ENCODE results near the gene CASP8. TPM values are rescaled to one million over a fixed set of nuclear protein-coding genes. Genes with fewer than 3 reads are reported as not detected.

CASP8 gene
- total RNA-seq, 4 donors from 2014 or later, result 11.9 to 22.7 (median 17.2) TPM

DNA sequence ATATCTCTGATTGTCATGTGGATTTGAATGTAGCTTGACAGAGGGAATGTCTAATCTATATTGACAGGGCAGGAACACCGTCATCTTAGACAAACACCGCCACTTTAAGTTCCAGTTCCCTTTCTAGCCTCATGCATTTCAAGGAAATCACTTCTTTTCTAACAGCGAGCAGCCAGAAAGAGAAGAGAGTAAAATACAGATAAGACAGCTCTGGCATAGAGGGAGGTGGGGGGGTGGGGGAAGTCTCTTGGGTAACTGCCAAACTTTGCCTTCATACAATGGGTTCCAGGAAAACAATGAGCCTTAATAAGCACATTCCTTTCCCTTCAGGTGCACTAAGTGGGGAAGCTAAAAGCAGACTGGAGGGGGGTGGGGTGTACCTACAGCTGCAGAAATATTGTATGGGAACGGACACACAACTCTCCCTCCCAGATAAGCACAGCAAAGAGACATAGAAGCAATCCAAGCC lies 40.2 kb upstream of the CASP8 start:
- no peaks in the 10 kb centered on the region for H3K9me3 ChIP-seq
- no peaks in the 10 kb centered on the region for H3K27me3 ChIP-seq
- H3K36me3 ChIP-seq, result peaks cover 14% of the 10 kb centered on the region
- 55% methylated on average over 4 of the region's 4 CpGs for WGBS
- TF ChIP-seq POLR2AphosphoS5 (IDR thresholded peaks at IDR 0.05) (no peak), POLR2A (IDR thresholded peaks at IDR 0.05) (no peak), EP300 (IDR thresholded peaks at IDR 0.05) (no peak)
- TF ChIP-seq, protein P1, sequence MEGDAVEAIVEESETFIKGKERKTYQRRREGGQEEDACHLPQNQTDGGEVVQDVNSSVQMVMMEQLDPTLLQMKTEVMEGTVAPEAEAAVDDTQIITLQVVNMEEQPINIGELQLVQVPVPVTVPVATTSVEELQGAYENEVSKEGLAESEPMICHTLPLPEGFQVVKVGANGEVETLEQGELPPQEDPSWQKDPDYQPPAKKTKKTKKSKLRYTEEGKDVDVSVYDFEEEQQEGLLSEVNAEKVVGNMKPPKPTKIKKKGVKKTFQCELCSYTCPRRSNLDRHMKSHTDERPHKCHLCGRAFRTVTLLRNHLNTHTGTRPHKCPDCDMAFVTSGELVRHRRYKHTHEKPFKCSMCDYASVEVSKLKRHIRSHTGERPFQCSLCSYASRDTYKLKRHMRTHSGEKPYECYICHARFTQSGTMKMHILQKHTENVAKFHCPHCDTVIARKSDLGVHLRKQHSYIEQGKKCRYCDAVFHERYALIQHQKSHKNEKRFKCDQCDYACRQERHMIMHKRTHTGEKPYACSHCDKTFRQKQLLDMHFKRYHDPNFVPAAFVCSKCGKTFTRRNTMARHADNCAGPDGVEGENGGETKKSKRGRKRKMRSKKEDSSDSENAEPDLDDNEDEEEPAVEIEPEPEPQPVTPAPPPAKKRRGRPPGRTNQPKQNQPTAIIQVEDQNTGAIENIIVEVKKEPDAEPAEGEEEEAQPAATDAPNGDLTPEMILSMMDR (IDR thresholded peaks at IDR 0.05), result no peak
- DNase-seq (ENCODE audit: low spot score in 2 of 2), result no peak
- H3K4me1 ChIP-seq, result peaks cover 3% of the 10 kb centered on the region
- no peak overlapping the region for H3K4me3 ChIP-seq
- H3K27ac ChIP-seq, result no peak overlapping the region

DNA sequence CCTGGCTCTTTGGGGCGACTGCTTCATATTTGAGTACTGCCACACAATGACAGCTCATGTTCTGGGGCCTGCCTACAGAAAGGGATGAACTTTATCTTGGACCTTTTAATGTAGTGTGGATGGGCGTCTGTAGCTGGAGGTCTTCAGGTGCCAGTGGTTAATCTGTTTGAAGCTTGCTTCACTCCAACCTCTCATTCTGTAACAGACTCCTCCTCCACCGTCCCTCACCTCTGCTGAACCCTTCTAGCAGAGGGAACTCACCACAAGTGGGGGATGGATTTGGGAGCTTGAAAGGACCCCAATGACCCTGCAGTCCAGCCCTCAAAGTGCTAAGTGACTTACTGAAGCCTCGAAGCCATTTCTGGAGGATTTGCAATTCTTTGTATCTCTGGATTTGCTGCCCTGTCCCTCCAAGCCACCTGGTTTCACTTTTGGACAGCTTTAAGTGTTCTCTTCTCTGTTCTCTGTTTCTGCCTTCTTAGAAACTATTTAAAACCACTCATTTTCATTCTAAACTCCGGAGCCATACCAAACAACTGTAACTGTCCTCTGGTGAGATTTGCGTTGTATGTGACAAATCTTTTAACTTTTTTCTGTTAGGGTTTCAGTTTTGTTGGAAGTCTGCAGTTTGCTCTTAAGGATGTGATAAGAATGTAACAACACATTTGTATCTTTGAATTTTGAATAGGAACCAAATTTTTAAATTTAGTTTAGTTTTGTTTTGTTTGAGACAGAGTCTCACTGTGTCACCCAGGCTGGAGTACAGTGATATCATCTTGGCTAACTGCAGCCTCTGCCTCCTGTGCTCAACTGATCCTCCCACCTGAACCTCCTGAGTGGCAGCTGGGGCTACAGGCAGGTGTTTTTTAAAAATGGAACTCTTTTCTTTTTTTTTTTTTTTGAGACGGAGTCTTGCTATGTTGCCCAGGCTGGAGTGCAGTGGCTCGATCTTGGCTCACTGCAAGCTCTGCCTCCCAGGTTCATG lies 37.0 kb upstream of the CASP8 start:
- TF ChIP-seq POLR2AphosphoS5 (IDR thresholded peaks at IDR 0.05) (no peak), EP300 (IDR thresholded peaks at IDR 0.05) (no peak), POLR2A (IDR thresholded peaks at IDR 0.05) (no peak)
- TF ChIP-seq, protein P1 (IDR thresholded peaks at IDR 0.05), result no peak
- DNase-seq (ENCODE audit: low spot score in 2 of 2), result no peak
- H3K4me1 ChIP-seq, result peaks cover 14% of the 10 kb centered on the region
- 64% methylated on average over 8 of the region's 8 CpGs for WGBS
- H3K36me3 ChIP-seq, result peaks cover 3% of the 10 kb centered on the region
- no peaks in the 10 kb centered on the region for H3K27me3 ChIP-seq
- H3K27ac ChIP-seq, result no peak overlapping the region
- H3K4me3 ChIP-seq, result no peak overlapping the region
- H3K9me3 ChIP-seq, result no peaks in the 10 kb centered on the region

DNA sequence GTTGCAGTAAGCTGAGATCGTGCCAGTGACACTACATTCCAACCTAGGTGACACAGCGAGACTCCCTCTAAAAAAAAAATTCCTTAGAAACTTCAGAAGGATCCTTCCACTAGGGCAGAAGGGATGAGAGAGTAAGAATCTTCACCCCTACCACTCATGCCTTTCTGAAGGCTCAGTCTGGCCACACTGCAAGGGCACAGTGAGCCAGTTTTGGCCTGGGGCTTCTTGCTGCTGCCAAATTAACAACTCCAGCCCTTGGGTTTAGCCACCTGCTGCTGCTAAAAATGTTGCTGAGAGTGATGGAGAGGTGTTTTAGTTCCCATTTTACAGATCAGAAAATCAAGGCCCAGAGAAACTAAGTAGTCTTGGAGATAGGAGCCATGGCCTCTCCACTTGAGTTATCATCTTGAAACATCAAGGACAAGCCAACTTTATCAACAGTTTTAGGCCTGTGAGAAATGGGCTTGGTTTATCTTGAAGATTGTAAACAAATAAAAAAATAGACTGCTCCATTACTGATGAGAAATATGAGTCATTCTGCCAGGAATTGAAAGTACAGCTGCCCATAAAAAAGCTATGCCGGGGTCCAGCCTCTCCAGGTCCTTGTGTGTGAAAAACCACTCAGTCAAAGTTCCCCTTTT lies 31.9 kb upstream of the CASP8 start:
- Histone ChIP-seq H3K4me1 (peaks cover 25% of the 10 kb centered on the region), H3K27ac (no peak overlapping the region)
- 64% methylated on average over 3 of the region's 3 CpGs for WGBS

DNA sequence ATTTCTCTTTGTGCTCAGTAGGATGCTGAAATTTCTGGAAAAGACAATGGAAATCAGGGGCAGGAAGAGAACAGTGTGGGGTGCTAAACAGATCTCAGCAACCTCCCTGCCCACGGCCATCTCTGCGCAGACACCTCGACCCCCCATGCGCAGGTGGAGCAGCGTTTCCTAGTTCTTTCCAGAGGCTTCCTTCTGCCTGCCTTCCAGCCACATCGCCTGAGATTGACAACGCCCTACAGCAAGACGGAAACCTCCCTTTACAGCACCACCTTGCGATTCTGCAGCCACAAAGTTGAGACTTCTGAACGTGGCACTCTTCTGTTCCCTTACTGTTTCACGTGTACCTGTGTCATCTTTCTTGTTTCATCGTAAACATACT lies 31.4 kb upstream of the CASP8 start:
- no peak overlapping the region for H3K4me3 ChIP-seq
- TF ChIP-seq POLR2A (IDR thresholded peaks at IDR 0.05) (no peak), EP300 (IDR thresholded peaks at IDR 0.05) (no peak), POLR2AphosphoS5 (IDR thresholded peaks at IDR 0.05) (no peak)
- TF ChIP-seq, protein P1 (IDR thresholded peaks at IDR 0.05), result no peak
- H3K4me1 ChIP-seq, result peaks cover 28% of the 10 kb centered on the region
- H3K27me3 ChIP-seq, result no peaks in the 10 kb centered on the region
- no peak for DNase-seq (ENCODE audit: low spot score in 2 of 2)
- H3K27ac ChIP-seq, result no peak overlapping the region
- no peaks in the 10 kb centered on the region for H3K36me3 ChIP-seq
- WGBS, result 71% methylated on average over 12 of the region's 12 CpGs
- H3K9me3 ChIP-seq, result no peaks in the 10 kb centered on the region

More for the DNA sequence above, 31.9 kb upstream of the CASP8 start:
- H3K4me3 ChIP-seq, result no peak overlapping the region
- DNase-seq (ENCODE audit: low spot score in 2 of 2), result no peak
- TF ChIP-seq EP300 (IDR thresholded peaks at IDR 0.05) (no peak), POLR2A (IDR thresholded peaks at IDR 0.05) (no peak), POLR2AphosphoS5 (IDR thresholded peaks at IDR 0.05) (no peak)
- TF ChIP-seq, protein P1 (IDR thresholded peaks at IDR 0.05), result no peak
- H3K9me3 ChIP-seq, result no peaks in the 10 kb centered on the region
- H3K36me3 ChIP-seq, result no peaks in the 10 kb centered on the region
- no peaks in the 10 kb centered on the region for H3K27me3 ChIP-seq
